PC-3 (cell line): ENCODE data around the gene SRSF8.

Experiments
- EZH2 ChIP-seq: fragments of 300-600 bp; sonication (generic); IDR thresholded peaks from one replicate; pipeline ENCODE4 v1.6.1; 2017; ENCODE audit warnings: antibody characterized with exemption, mild to moderate bottlenecking, low read length; ENCODE audit not compliant: unreplicated experiment
- EZH2phosphoT487 ChIP-seq: fragments of 300-600 bp; sonication (generic); IDR thresholded peaks from 2 replicates; pipeline ENCODE4 v1.6.1; 2018; ENCODE audit warnings: mild to moderate bottlenecking, antibody characterized with exemption, low read length, borderline replicate concordance

GRCh38 chr11:95059046-95059445 is 7.7 kb upstream of the SRSF8 start:
- TF ChIP-seq EZH2phosphoT487 (no peak), EZH2 (no peak)
